ENCODE data around the gene KLK8.

GRCh38 chr19:50968716-50969412 lies 32.5 kb downstream of the KLK8 start:
- TF ChIP-seq CTCF (IDR thresholded peaks at IDR 0.05) (no peak), POLR2A (IDR thresholded peaks at IDR 0.05) (no peak)

Data from heart left ventricle (tissue), 13 donors.